ENCODE results near the gene MRM3.

MRM3 gene

GRCh38 chr17:759964-760363, 22.2 kb upstream of the MRM3 start:
- no peak for DNase-seq (ENCODE audit: low read depth, low spot score)
- in situ Hi-C loops (cut with HindIII; ENCODE audit: low sequenced_read_pairs) = no loop called here
- no peak overlapping the region for H3K4me3 ChIP-seq (ENCODE audit: low read depth, low read length)
- no peak for TF ChIP-seq CTCF (IDR thresholded peaks at IDR 0.05; ENCODE audit: low read depth, low read length)

GRCh38 chr17:760371-760770, 21.8 kb upstream of the MRM3 start:
- no peak overlapping the region for H3K4me3 ChIP-seq (ENCODE audit: low read depth, low read length)
- in situ Hi-C loops (cut with HindIII; ENCODE audit: low sequenced_read_pairs) = no loop called here
- DNase-seq (ENCODE audit: low read depth, low spot score) = no peak
- no peak for TF ChIP-seq CTCF (IDR thresholded peaks at IDR 0.05; ENCODE audit: low read depth, low read length)

- H3K4me3 ChIP-seq (ENCODE audit: low read depth, low read length) = no peak overlapping the region
- in situ Hi-C loops (cut with HindIII; ENCODE audit: low sequenced_read_pairs) = no loop called here
- no peak for DNase-seq (ENCODE audit: low read depth, low spot score)
- no peak for TF ChIP-seq CTCF (IDR thresholded peaks at IDR 0.05; ENCODE audit: low read depth, low read length)
Measured at GRCh38 chr17:767076-767475, 15.1 kb upstream of the MRM3 start.

GRCh38 chr17:773016-773415, 9.1 kb upstream of the MRM3 start:
- H3K4me3 ChIP-seq (ENCODE audit: low read depth, low read length) = no peak overlapping the region
- in situ Hi-C loops (cut with HindIII; ENCODE audit: low sequenced_read_pairs) = no loop called here
- no peak for TF ChIP-seq CTCF (IDR thresholded peaks at IDR 0.05; ENCODE audit: low read depth, low read length)
- DNase-seq (ENCODE audit: low read depth, low spot score) = no peak

GRCh38 chr17:773467-774312, 8.5 kb upstream of the MRM3 start:
- H3K4me3 ChIP-seq (ENCODE audit: low read depth, low read length) = no peak overlapping the region
- no peak for DNase-seq (ENCODE audit: low read depth, low spot score)
- in situ Hi-C loops (cut with HindIII; ENCODE audit: low sequenced_read_pairs) = no loop called here

GRCh38 chr17:774313-774584, 7.9 kb upstream of the MRM3 start:
- H3K4me3 ChIP-seq (ENCODE audit: low read depth, low read length) = no peak overlapping the region
- no peak for TF ChIP-seq CTCF (IDR thresholded peaks at IDR 0.05; ENCODE audit: low read depth, low read length)
- DNase-seq (ENCODE audit: low read depth, low spot score) = no peak
- in situ Hi-C loops (cut with HindIII; ENCODE audit: low sequenced_read_pairs) = no loop called here

More at GRCh38 chr17:773467-774312, 8.5 kb upstream of the MRM3 start:
- TF ChIP-seq CTCF (IDR thresholded peaks at IDR 0.05; ENCODE audit: low read depth, low read length) = no peak

All from astrocyte of the spinal cord (primary cell).